MM.1S (cell line): Measurements from ENCODE around the gene BRD3OS.

Source experiments
- EZH2 ChIP-seq: fragments of 300-600 bp; sonication (generic); optimal IDR thresholded peaks from 2 replicates; pipeline ENCODE3; 2017; ENCODE audit warnings: low read depth, mild to moderate bottlenecking, antibody characterized with exemption, low read length, mixed read lengths
- EZH2phosphoT487 ChIP-seq: fragments of 300-600 bp; sonication (generic); IDR thresholded peaks from 2 replicates; pipeline ENCODE4 v1.6.1; 2018; ENCODE audit warnings: antibody characterized with exemption, low read length
- TF ChIP-seq, protein P1 (sequence below): fragments of 300-600 bp; sonication (generic); IDR thresholded peaks from 2 replicates; pipeline ENCODE4 v1.5.1; 2016; ENCODE audit warnings: antibody characterized with exemption, low read length, mixed read lengths

DNA sequence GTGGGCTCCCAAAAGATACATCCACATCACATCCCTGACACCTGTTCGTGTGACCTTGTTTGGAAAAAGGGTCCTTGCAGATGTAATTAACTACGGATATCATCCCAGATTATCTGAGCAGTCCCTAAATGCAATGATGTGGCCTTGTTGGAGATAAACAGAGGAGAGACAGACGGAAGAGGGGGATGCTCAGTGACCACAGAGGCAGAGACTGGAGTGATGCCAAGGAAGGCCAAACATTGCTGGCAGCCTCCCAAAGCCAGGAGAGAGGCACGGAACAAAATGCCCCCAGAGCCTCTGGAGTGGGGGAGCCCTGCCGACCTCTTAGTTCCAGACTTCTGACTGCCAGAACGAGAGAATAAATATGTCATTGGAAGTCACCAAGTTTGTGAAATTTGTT lies 18.1 kb upstream of the BRD3OS start:
- TF ChIP-seq, protein P1, sequence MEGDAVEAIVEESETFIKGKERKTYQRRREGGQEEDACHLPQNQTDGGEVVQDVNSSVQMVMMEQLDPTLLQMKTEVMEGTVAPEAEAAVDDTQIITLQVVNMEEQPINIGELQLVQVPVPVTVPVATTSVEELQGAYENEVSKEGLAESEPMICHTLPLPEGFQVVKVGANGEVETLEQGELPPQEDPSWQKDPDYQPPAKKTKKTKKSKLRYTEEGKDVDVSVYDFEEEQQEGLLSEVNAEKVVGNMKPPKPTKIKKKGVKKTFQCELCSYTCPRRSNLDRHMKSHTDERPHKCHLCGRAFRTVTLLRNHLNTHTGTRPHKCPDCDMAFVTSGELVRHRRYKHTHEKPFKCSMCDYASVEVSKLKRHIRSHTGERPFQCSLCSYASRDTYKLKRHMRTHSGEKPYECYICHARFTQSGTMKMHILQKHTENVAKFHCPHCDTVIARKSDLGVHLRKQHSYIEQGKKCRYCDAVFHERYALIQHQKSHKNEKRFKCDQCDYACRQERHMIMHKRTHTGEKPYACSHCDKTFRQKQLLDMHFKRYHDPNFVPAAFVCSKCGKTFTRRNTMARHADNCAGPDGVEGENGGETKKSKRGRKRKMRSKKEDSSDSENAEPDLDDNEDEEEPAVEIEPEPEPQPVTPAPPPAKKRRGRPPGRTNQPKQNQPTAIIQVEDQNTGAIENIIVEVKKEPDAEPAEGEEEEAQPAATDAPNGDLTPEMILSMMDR, result no peak
- TF ChIP-seq EZH2, result no peak
- TF ChIP-seq EZH2phosphoT487, result no peak
